GM18517 (cell line): ENCODE data around the gene PRIMA1.

Experiments
- ATAC-seq: cut with Tn5 transposase; IDR thresholded peaks from one replicate; pipeline ENCODE4 v1.9.1; 2021; ENCODE audit warnings: mild to moderate bottlenecking, moderate library complexity; ENCODE audit not compliant: unreplicated experiment

The PRIMA1 gene

DNA sequence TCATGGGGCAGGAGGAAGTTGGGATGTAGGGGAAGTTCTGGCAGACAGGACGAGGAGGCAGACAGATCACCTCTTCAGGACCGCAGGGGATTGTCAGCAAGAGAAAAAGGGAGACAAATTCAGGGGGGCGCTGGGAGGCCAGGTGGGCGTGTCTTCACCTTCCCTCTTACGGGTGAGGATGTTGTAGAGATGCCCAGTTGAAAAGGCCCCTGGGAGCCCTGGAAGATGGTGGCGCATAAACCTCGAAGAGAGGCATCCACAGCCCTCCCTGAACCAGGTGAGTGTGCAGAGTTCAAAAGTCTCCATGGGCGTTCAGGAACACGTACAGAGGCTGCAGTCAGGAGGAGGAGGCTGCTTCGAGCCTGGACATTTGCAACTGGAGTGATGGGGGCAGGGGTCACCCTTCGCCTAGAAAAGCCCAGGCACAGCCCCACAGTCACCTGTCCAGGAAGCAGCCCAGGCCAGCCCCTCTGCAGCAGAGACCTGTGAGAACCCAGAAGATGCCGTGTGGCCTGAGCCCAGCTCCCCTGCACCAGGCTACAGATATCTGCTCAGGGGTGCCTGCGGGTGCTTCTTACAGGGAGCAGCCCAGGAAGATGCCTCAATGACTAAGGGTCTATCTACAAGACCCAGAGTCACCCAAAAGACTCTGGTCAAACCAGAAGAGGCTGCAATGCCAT lies 74.4 kb downstream of the PRIMA1 start:
- no peak for ATAC-seq

DNA sequence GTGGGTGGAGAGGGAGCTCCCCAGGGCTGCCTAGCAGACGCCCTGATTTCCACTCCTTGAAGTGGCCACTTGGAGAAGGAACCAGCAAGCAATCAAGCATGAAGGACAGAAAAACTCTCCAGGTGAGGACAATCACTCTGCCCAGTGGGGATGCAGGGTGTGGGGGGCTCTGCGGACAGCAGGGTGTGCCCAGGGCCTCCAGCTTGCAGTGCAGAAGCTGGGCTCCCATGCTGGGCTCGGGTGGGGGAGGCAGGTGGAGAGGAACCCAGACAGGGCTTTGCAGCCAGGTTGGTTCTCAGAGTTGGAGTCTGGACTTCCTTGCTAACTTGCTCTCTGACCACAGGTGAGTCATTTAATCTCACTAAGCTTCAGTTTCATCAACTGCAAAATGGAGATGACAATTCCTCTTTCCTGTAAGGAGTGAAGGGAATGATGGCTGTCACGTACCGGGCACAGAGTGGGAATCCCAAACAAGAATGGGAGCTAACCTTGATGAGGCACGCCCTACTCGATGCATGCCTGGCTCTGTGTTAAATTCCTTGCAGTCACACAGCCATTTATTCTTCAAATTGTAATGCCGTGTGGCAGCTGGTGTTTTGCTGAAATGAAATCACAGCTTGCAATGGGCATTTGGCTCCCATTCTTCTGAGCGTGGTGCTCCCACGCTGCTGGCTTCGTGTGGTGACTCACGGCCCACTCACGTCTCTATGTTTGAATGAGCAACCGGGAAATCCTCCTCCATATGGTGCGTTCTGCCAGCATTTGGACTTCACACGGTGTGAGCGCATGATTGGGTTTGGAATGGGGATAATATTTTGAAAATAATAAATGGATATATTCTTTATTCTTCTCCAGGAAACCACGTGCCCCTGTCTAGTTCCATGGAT lies 75.2 kb downstream of the PRIMA1 start:
- ATAC-seq, result no peak

DNA sequence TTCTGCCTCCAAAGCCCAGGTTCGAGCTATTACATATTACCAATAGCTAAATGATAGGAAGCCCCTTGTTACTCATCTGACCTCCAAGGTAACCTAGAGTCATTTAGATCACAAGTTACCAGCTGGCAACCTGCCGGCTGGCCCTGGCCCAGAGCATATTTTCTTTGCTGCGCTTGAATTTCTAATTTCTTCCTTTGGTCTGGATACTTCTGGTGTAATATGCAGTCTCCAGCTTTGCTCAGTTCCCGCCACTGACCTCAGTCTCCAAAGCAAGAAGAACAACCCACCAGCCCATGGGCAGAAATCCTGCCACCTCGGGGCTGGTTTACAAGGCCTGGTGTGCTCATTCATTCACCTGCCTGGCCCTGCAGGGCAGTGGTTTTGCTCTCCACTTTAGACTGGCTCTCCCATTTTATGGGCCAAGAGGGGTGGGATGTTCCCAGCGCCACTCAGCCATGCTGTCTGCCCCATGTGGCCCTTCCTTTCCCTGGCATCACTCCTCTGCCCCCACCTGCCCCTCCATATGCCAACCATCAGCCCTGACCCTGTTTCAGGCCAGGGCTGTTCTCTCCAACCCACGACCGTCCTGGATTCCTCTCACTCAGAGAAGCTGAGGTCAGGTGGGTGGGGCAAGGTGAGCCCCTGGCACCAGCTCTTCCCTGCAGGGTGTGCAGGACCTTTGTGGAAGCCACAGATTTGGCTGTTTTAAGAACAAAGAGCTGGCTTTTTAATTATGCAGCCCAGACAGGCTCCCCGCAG lies 76.0 kb downstream of the PRIMA1 start:
- ATAC-seq, result no peak

DNA sequence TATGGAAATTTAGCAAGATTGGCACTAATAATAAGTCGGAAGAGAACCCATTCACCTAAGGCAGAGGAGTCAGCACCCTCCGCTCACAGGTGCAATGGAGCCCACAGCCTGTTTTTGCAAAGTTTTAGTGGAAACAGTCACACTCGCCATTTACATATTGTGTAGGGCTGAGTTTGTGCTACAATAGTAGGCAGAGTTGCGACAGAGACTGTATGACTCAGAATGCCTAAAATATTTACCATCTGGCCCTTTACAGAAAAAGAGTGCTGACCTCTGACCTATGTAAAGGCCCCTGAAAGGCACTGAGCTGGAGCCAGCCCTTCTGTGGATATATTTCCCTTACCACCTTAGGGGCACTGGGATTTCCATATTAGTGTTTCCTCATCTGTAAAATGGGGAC lies 79.0 kb downstream of the PRIMA1 start:
- no peak for ATAC-seq

DNA sequence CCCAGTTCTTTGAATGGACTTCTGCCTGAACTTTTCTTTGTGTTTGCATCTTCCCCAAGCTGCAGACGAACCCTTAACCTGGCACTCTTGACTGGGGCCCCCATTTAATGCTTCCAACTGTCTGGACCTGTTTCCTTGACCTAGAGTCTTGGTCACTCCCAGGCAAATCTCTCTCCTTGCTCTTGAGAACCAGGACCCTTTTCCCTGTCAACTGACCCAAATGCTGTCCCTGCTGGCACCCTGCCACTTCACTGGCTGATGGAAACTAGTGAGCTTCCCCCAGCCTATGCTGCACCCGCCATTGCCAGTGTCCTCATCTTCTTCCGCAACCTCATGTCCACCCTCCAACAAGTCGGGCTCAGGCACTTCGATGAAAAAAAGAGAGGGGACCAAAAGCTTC lies 79.5 kb downstream of the PRIMA1 start:
- ATAC-seq, result no peak

DNA sequence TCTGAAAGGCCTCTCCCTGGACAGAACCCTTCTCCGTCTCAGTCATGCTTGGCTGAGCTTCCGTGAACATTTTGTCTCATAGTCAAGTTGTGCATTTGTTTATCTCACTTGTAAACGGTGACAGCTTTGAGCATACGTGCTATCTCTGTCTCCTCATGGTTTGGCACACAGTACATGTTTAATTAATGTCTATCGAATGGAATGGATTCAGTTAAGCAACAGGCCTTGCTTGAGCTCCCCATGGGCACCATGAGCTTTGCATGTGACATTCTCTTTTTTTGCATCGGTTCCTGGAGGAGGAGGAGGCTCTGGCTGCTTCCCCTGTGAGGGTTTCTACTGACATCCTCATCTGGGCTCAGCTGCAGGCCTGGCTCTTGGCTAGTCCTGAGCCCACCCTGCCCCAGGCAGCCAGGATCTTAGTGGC lies 80.0 kb downstream of the PRIMA1 start:
- ATAC-seq, result no peak

DNA sequence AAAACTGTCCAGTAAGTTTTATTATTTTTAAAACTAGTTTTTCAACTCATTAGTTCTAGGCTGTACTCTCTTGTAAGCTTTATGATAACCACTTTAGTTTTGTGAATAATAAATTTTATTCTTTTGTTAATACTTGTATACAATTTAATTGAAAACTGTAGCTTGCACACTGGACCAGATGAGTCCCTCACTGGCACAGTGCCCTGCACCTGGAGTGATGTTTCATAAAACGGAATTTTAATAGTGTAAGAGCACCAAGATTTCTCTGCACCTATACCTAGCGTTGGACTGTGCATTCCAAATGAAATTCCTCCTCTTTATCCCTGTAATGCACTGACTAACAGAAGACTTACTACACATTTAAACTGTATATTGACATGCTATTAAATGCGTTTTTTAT lies 80.8 kb downstream of the PRIMA1 start:
- ATAC-seq, result no peak

DNA sequence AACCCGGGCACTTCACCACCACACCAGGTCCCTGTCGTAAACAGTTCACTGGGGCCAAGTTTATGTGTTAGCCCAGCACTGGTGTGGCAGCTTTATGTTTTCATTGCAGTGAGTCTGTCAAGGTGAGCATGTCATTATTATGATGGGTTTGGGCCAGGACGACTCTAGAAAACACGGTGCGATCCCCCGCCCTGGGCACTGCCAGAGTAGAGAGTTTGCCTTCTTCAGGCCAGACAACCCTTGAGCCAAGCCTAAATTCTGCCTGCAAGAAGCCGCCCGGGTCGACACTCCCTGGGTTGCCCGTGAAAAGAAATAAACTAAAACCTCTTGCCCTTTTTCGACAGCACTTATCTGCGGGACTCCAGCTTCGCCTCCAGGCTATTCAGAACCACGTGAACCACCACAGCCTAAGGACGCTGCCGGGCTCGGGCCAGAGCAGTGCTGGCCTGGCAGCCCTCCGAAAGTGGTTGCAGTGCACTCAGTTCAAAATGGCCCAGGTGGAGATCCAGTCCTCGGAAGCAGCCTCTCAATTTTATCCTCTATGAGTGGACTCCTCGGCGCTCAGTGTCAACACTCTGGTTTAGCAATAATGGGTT lies 81.8 kb downstream of the PRIMA1 start:
- ATAC-seq, result no peak

DNA sequence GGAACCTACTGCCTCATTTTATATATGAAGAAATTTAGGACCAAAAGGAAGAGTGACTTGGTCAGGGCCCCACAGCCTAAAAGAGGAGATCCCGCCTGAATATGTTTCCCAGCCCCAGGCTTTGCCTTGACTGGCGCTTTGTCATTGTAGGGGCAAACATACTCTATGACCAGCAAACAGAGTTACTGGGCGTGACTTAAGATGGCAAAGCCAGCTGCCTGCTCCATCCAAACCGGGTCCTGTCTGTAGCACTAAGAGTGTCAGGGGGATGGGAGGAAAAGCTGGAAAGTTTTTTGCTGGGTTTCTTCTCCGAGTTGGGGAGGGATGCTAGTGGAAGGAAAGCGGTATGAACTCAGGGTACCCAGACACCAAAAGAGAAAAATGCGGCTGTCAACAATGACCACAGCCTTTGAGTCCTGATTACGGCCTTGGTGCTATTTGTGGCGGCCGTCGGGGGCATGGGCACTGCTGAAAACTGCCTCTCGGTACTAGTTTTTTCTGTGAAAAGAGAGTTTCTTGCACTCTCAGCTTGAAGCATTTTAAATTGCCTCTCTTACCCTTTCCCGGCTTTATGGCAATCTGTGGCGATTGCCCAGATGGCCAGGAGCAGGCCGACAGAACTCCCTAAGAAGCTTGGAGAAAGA lies 82.7 kb downstream of the PRIMA1 start:
- no peak for ATAC-seq

DNA sequence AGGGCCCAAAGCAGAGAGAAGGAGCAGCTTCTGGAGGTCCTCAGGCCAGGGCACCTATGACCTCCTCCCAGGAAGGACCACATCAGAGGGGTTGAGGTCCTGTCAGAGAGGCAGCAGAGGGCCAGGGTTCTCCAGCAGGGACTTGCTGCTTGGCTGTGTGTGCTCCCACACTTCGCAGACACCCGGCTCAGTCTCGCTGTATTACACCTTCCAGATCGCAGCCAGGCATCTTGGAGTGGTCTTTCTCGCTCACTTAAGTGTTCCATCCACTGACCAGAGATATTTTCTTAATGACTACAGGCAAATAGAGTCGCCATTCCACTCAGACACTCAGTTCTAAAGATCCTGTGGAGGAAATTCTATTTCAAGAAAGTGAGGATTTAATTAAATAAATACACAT lies 84.3 kb downstream of the PRIMA1 start:
- no peak for ATAC-seq

DNA sequence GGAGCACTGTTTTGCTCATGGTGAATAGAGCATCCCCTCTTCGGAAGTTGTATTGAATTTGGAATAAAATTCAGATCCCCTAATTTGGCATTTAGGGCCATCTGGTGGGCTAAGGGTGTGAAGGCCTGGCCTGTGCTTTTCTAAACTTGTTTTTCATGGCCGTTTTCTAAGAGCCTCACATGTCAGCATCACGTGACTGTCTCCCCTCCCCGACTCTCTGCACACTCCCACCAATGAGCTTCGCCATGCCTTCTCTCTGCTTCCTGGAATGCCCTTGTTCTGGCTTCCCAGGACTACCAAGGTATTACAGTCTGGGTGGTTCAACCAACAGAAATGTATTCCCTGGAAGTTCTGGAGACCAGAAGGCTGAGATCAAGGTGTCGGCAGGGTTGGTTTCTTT lies 85.3 kb downstream of the PRIMA1 start:
- ATAC-seq, result no peak

DNA sequence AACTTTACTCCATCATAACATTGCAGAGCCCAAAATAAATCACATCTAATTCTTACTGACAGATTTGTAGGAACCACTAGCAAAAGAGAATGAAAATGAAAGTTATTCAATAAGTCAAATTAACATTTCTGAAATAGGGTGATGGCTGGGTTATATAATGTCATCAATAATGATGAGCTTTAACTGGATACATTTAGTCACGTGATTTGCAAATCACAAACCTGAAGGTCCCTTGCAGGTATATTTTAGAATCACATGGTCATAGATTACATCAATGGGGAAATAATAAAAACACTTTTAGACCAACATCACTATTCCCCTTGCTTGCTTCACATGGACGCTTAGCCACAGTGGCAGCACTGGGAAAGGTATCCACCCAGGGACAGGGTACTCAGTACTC lies 86.7 kb downstream of the PRIMA1 start:
- no peak for ATAC-seq

DNA sequence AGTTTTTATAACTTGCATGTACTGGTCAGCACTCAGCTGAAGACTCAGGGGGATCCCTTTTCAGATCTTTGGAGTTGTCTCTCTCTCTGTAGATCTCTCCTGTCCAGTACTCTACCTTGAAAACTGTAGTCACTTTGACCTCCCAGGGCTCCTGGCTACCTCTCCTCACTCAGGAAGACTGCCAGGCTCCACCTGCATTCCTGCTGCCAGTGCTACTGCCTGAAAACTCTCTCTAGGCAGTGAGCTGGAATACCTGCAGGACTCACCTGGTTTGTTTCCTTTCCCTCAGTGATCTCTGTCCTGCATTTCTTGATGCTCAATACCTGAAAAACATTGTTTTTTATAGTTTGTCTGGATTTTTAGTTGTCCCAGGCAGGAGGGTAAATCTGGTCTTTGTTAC lies 87.4 kb downstream of the PRIMA1 start:
- ATAC-seq, result no peak

DNA sequence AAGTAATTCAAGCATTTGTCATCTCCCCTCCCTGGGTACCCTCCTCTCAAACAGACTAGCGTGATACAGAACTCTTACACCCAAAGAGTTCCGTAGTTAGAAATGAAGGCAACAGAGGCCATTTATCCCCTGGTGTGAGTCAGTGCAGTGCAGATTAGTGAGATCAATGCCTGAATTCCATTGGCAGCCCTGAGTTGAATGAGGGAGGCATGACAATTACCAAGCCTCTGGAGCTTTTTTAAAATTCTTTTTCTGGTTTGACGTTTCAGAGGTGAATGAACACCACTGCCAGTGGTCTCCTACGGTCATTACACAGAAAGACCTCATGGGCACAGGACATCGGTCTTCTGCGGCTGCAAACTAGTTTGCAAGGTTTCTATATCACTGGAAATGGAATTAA lies 94.4 kb downstream of the PRIMA1 start:
- ATAC-seq, result no peak

DNA sequence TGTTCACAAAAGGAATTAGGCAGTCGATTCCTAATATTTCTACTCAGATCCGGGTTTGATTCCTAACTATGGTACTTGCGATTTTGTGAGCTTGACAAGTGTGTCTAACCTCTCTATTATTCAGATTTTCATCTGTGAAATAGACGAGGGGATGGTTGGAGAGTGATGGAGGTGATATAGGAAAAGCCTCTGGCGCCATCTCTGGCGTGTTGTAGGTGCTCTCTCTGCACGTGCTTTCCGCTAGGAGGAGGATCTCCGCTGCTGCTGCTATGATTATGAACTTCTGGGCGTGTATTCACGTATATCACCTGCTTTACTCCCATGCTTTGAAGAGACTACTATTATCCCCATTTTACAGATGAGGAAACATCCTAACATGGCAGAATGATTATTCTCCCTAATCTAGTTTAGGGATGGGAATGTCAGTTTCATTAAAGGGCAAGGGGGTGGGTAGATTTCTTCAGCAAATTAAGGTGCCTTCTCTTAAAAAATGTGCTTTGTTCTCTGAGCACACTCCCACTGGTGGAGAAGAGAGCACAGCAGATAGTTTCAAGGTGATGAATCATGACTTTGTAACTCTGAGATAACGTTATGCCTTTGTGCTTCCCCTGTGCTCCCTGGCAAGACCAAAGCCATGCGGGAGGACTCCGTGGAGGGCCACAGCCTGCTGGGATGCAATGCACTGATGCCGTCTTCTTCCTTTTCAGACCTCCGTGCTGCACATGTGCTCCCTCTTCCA lies 97.1 kb downstream of the PRIMA1 start:
- ATAC-seq, result no peak

DNA sequence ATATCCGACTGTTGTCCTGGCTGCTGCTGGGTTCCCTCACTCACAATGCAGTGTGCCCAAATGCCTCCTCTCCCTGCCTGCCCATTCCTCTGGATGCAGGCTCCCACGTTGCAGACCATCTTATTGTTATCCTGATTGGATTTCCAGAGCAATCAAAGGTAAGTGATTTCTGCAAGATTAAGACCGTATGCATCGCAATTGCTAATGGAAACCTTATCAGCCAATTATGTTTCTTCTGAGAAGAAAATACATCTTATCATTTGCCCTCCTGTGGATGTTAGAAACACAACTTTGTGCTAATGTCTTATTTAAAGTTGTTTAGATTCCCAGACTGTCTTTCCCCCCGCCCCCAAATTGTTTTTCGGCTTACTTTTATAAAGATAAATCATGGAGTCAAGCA lies 98.1 kb downstream of the PRIMA1 start:
- ATAC-seq, result no peak

DNA sequence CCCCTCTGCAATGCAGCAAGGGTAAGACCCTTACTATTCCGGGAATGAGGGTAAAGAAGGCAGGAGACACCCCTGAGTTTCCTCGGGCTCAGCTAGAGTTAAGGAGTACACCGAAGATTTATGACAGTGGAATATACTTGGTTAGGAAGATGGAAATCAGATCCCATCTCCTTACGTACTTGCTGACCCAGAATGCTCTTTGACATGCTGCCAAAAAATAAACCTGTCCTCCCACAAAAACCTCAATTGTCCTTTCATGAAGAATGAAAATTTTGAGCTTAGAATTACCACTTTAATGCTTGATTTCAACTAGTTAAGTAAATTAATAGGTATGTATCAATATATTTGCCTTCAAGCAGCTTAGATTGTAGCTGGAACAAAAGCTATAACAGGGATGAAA lies 99.5 kb downstream of the PRIMA1 start:
- no peak for ATAC-seq

DNA sequence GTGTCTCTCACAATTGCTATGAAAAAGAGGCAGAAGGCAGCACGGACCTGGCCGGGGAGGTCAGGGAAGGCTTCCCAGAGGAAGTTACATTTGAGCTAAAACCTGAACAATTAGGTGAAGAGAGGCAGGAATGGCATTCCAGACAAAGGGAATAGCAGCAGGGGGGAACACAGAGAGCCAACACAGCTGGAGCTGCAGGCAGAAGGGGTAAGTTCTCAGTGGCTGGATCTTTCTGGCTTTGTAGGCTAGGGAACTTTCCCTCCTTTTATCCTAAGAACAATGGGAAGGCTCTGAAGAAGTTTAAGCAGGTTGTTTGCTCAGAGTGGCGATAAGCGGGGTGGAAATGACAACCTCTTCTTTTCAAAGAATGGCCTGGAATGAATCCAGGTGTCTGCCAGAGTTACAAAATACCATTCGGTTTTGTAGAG lies 100.0 kb downstream of the PRIMA1 start:
- ATAC-seq, result no peak

DNA sequence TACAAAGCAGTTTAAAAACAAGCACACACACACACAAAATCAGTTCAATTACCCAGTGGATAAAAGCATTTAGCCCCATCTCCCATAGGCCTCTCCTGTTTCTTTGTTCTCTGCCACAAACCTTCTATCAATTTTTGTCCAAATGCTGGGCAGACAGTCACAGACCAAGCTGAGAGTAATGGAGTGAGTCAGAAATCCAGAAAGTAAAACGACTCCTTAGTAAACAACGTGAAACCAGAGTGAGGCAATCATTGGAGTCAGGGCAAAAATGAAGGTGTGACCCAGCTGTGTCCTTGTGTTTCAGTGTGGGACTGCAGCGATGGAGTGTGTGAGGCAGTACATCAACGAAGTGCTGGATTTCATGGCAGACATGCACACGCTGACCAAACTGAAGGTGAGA lies 102.0 kb downstream of the PRIMA1 start:
- no peak for ATAC-seq
